GM12873 (cell line): ENCODE results near the gene TAGLN.

Source experiments
- CTCF ChIP-seq: IDR thresholded peaks from 2 replicates; pipeline ENCODE4 v1.5.1; 2012; ENCODE audit warnings: low read depth, mild to moderate bottlenecking, moderate library complexity, low read length, control low read depth; ENCODE audit not compliant: insufficient read depth; ENCODE audit errors: missing control alignments

Gene TAGLN

GRCh38 chr11:117181586-117182550 lies 17.3 kb upstream of the TAGLN start:
- TF ChIP-seq CTCF: no peak

GRCh38 chr11:117182551-117182935 lies 16.6 kb upstream of the TAGLN start:
- TF ChIP-seq CTCF: no peak

DNA sequence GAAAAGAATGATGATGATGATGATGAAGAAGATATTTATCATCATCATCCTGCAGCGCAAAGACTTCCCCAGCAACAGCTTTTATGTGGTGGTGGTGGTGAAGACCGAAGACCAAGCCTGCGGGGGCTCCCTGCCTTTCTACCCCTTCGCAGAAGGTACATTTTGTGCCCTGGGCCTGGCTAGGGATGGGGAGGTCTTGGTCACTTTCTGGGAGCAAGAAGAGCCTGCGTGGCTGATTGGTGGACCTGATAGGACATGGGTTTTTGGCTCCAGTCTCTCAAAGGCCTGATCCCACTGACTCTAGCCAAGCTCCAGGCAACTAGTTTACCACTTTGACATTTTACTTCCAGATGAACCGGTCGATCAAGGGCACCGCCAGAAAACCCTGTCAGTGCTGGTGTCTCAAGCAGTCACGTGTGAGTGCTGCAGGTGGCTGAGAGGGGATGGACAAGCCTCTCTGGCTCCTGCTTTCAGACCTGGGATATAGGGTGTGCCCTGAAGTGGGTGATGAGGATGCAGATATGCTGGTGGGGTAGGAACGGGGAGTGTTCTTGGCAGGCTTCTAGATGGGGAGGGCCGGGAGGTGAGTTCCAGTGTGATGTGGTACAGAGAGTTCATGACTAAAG lies 15.3 kb upstream of the TAGLN start:
- TF ChIP-seq CTCF: no peak

DNA sequence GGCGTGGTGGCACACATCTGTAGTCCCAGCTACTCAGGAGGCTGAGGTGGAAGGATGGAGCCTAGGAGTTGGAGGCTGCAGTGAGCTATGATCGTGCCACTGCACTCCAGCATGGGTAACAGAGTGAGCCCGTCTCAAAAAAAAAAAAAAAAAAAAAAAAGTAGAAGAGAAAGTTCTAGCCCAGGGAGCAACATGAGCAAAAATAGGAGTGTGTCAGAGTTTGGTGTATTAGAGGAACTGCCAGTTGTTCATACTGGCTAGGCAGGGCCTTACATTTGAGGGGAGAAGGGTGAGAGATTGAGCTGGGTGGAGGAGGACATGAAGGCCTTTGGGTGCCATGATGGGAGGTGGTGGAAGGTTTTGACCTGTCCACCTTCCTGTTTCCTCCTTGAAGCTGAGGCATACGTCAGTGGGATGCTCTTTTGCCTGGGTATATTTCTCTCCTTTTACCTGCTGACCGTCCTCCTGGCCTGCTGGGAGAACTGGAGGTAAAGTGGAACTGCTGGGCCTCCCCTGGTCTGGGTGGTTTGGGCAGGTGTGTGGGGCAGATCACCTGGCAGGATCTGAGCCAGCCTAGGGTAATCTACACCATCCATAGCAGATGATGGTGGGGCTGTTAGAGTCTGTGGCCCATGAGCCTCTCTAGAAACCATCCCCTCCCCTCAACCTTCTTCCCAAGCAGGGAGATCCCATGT lies 13.3 kb upstream of the TAGLN start:
- no peak for TF ChIP-seq CTCF

DNA sequence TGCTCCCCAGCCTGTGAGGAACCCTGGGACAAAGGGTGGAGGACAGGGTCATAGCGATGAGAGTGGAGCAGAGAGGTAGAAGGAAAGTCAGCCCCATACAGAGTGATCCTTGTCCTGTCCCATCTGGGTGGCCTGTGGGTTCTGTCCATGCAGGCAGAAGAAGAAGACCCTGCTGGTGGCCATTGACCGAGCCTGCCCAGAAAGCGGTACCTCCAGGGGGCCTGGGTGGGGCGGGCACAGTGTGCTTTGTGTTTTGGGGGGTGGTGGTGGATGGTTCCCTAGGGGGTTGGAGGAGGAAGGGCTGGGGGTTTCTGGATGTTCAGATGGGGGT lies 12.8 kb upstream of the TAGLN start:
- no peak for TF ChIP-seq CTCF

DNA sequence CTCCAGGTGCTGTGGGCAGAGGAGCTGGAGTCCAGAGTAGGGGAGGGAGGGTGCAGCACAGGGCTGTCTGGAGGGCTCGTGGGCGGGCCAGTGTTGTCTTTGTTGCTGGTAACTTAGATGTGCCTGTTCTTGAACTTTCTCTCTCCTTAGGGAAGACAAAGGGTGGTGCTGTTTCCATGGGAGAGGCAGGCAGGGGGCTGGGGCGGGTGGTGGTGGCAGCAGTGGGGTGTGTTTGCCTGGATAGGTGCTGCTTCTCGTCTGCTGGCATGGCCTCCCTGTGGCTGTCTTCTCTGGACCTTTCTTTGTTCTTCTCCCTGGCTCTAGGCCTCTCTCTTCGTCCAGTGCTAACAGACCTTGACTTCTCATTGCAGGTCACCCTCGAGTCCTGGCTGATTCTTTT lies 12.2 kb upstream of the TAGLN start:
- no peak for TF ChIP-seq CTCF

GRCh38 chr11:117187428-117187798 lies 11.8 kb upstream of the TAGLN start:
- no peak for TF ChIP-seq CTCF
